Loucy (cell line): Measurements from ENCODE around the gene HUNK.

ENCODE experiments used
- CTCF ChIP-seq: fragments of 200-600 bp; sonication (generic); conservative IDR thresholded peaks from 2 replicates; pipeline ENCODE4 v1.5.1; 2014; ENCODE audit warnings: mild to moderate bottlenecking, antibody characterized with exemption, low read length
- EZH2phosphoT487 ChIP-seq: fragments of 200-600 bp; IDR thresholded peaks from 2 replicates; pipeline ENCODE4 v1.6.1; 2018; ENCODE audit warnings: antibody characterized with exemption, mild to moderate bottlenecking, moderate library complexity, borderline replicate concordance

GRCh38 chr21:31973402-31973944, 100.7 kb downstream of the HUNK start:
- TF ChIP-seq CTCF (no peak), EZH2phosphoT487 (no peak)
